PC-9 (cell line): ENCODE results near the gene CDK5RAP3. TPM values are rescaled to one million over a fixed set of nuclear protein-coding genes. Genes with fewer than 3 reads are reported as not detected.

Experiments
- BruUV-seq: library from RNA; stranded (reverse); fragments of 400-500 nt; replicated peaks from 2 replicates; lab custom pipeline; 2021; lab: Mats Ljungman, UMichigan
- CTCF ChIA-PET: fragments of 300-600 bp; sonication (Branson Sonifier 250); formaldehyde crosslinking; loops from one replicate; lab custom pipeline; 2022; ENCODE audit warnings: antibody characterized with exemption; lab: Charles Lee
- POLR2A ChIA-PET: fragments of 300-600 bp; sonication (Branson Sonifier 250); formaldehyde crosslinking; loops from one replicate; lab custom pipeline; 2022; ENCODE audit warnings: antibody characterized with exemption; ENCODE audit not compliant: unreplicated experiment; lab: Charles Lee
- DNase-seq, 2 experiments: peaks; one replicate each; pipeline versions ENCODE4 v3.0.0 to v3.0.0-alpha.2; 2015 to 2022; ENCODE audit warnings: mixed read lengths in 1 of 2
- H2AFZ ChIP-seq: fragments of 200-600 bp; sonication (generic); 2 replicates; pipeline ENCODE4 v1.8.1; 2017; ENCODE audit warnings: antibody characterized with exemption
- H3F3A ChIP-seq: fragments of 200-600 bp; sonication (generic); 2 replicates; pipeline ENCODE4 v1.8.1; 2017; ENCODE audit warnings: antibody characterized with exemption, mild to moderate bottlenecking, low read depth; ENCODE audit not compliant: insufficient read depth
- H3K27ac ChIP-seq: fragments of 200-600 bp; sonication (generic); 2 replicates; pipeline ENCODE4 v1.6.1; 2016; ENCODE audit warnings: mixed run types
- H3K27me3 ChIP-seq: fragments of 200-600 bp; sonication (generic); 2 replicates; pipeline ENCODE4 v1.6.1; 2016; ENCODE audit warnings: low read depth, mixed run types; ENCODE audit not compliant: insufficient read depth
- H3K36me3 ChIP-seq: fragments of 200-600 bp; sonication (generic); 2 replicates; pipeline ENCODE4 v1.6.1; 2016; ENCODE audit warnings: low read depth, mixed run types
- H3K4me1 ChIP-seq: fragments of 200-600 bp; sonication (generic); replicated peaks from 2 replicates; pipeline ENCODE4 v1.6.1; 2016; ENCODE audit warnings: mixed run types; ENCODE audit not compliant: insufficient read depth
- H3K4me2 ChIP-seq: fragments of 200-600 bp; sonication (generic); 2 replicates; pipeline ENCODE4 v1.6.1; 2017; ENCODE audit warnings: mixed run types
- H3K4me3 ChIP-seq: fragments of 200-600 bp; sonication (generic); 2 replicates; pipeline ENCODE4 v1.6.1; 2016; ENCODE audit warnings: mixed run types
- H3K79me2 ChIP-seq: fragments of 200-600 bp; sonication (generic); 2 replicates; pipeline ENCODE4 v1.6.1; 2017; ENCODE audit warnings: low read depth, mixed run types
- H3K9me2 ChIP-seq: fragments of 200-600 bp; sonication (generic); 2 replicates; pipeline ENCODE4 v1.8.1; 2017; ENCODE audit warnings: mild to moderate bottlenecking; ENCODE audit not compliant: insufficient read depth
- H3K9me3 ChIP-seq: fragments of 200-600 bp; sonication (generic); 2 replicates; pipeline ENCODE4 v1.8.1; 2016; ENCODE audit warnings: low read depth; ENCODE audit not compliant: insufficient read depth
- H4K20me1 ChIP-seq: fragments of 200-600 bp; sonication (generic); 2 replicates; pipeline ENCODE4 v1.8.1; 2017; ENCODE audit not compliant: insufficient read depth
- CTCF ChIP-seq: fragments of 200-600 bp; sonication (generic); conservative IDR thresholded peaks from 2 replicates; pipeline ENCODE4 v1.6.1; 2017; ENCODE audit warnings: mixed run types, antibody characterized with exemption, mild to moderate bottlenecking, moderate library complexity
- EZH2 ChIP-seq: fragments of 200-600 bp; sonication (generic); IDR thresholded peaks from 2 replicates; pipeline ENCODE4 v1.8.0; 2017; ENCODE audit warnings: antibody characterized with exemption, low read depth
- intact Hi-C: fragments of 100-400 bp; cut with micrococcal nuclease; formaldehyde crosslinking; loops from one replicate; pipeline ENCODE4 v1.10.0; 2022; ENCODE audit not compliant: unreplicated experiment
- total RNA-seq: library from RNA; stranded (reverse); gene quantifications from 2 replicates; pipeline ENCODE4 v1.2.3, GENCODE V29; 2021

The CDK5RAP3 gene
- total RNA-seq, 1 experiment from 2014 or later = 147 TPM

- H3F3A ChIP-seq = peaks cover 34% of the 10 kb centered on the region
- no peaks in the 10 kb centered on the region for H3K79me2 ChIP-seq
- H3K9me2 ChIP-seq = no peaks in the 10 kb centered on the region
- H3K9me3 ChIP-seq = no peaks in the 10 kb centered on the region
- TSS peak; percentile 86 for BruUV-seq
- TF ChIP-seq EZH2 (no peak), CTCF (no peak)
- H3K36me3 ChIP-seq = no peaks in the 10 kb centered on the region
- CTCF ChIA-PET = interaction anchor here (0.8 to 1.3 kb wide), 3 partner anchors 51 to 309 kb away, joined by 3 to 4 read pairs (median 4); no protein-coding TSS in a partner anchor
- H3K27ac ChIP-seq = peak overlapping the region; percentile 84
- H3K4me3 ChIP-seq = peak overlapping the region; percentile 68
- intact Hi-C loops = loop anchor here (1.0 to 10.0 kb wide), 8 partner anchors 107 to 1010 kb away; no protein-coding TSS in a partner anchor
- H3K4me2 ChIP-seq = peak overlapping the region; percentile 100
- DNase-seq = peak; percentile 84 to 88
- H3K27me3 ChIP-seq = no peaks in the 10 kb centered on the region
- peaks cover 27% of the 10 kb centered on the region for H3K4me1 ChIP-seq
- POLR2A ChIA-PET = interaction anchor here (0.6 to 0.7 kb wide), 3 partner anchors 36 to 850 kb away, joined by 3 to 6 read pairs (median 5); no protein-coding TSS in a partner anchor
- peak overlapping the region; percentile 72 for H2AFZ ChIP-seq
- H4K20me1 ChIP-seq = no peaks in the 10 kb centered on the region
Observed at GRCh38 chr17:48024149-48025039, 53.5 kb downstream of the CDK5RAP3 start.

- Histone ChIP-seq H3K4me2 (peak overlapping the region; percentile 100), H3K79me2 (no peaks in the 10 kb centered on the region), H2AFZ (peak overlapping the region; percentile 86), H4K20me1 (no peaks in the 10 kb centered on the region), H3K9me3 (no peaks in the 10 kb centered on the region), H3K36me3 (no peaks in the 10 kb centered on the region), H3K4me1 (peaks cover 27% of the 10 kb centered on the region), H3K4me3 (peak overlapping the region; percentile 68), H3K27ac (peak overlapping the region; percentile 84), H3K27me3 (no peaks in the 10 kb centered on the region), H3F3A (peaks cover 34% of the 10 kb centered on the region), H3K9me2 (no peaks in the 10 kb centered on the region)
- BruUV-seq = no TSS peak
- ChIA-PET POLR2A (interaction anchor here (0.6 kb wide), 4 partner anchors 22 to 849 kb away, joined by 3 to 6 read pairs (median 4); no protein-coding TSS in a partner anchor), CTCF (interaction anchor here (0.6 to 1.3 kb wide), 6 partner anchors 24 to 309 kb away, joined by 3 to 4 read pairs (median 4); no protein-coding TSS in a partner anchor)
- TF ChIP-seq CTCF (peak; percentile 87), EZH2 (no peak)
- peak; percentile 91 to 94 for DNase-seq
- intact Hi-C loops = loop anchor here (1.0 to 10.0 kb wide), 8 partner anchors 106 to 1010 kb away; no protein-coding TSS in a partner anchor
Observed at GRCh38 chr17:48025040-48025903, 54.4 kb downstream of the CDK5RAP3 start.
